HG03378 (cell line): ENCODE data around the gene PLIN3.
"Not testable (repeated sequence)": the region's sequence is repeated elsewhere in the genome, so short reads cannot be mapped to it uniquely, and the experiment has no call there.

ENCODE experiments used
- ATAC-seq: cut with Tn5 transposase; IDR thresholded peaks from one replicate; pipeline ENCODE4 v1.9.1; 2021; ENCODE audit warnings: mild to moderate bottlenecking, moderate library complexity; ENCODE audit not compliant: unreplicated experiment

The PLIN3 gene

GRCh38 chr19:4892962-4893361 is 25.5 kb upstream of the PLIN3 start:
- not testable (repeated sequence) for ATAC-seq

GRCh38 chr19:4891066-4891465 is 23.6 kb upstream of the PLIN3 start:
- no peak for ATAC-seq

GRCh38 chr19:4889034-4889815 is 21.8 kb upstream of the PLIN3 start:
- ATAC-seq = no peak

GRCh38 chr19:4887803-4888202 is 20.3 kb upstream of the PLIN3 start:
- ATAC-seq = not testable (repeated sequence)

- not testable (repeated sequence) for ATAC-seq
Observed at GRCh38 chr19:4884993-4885392, 17.5 kb upstream of the PLIN3 start.

- ATAC-seq = not testable (repeated sequence)
Observed at GRCh38 chr19:4882874-4883273, 15.4 kb upstream of the PLIN3 start.

- ATAC-seq = no peak
Observed at GRCh38 chr19:4879041-4879440, 11.6 kb upstream of the PLIN3 start.

- no peak for ATAC-seq
Observed at GRCh38 chr19:4878491-4878968, 11.1 kb upstream of the PLIN3 start.

GRCh38 chr19:4877753-4878490 is 10.5 kb upstream of the PLIN3 start:
- ATAC-seq = no peak

- no peak for ATAC-seq
Observed at GRCh38 chr19:4873930-4874329, 6.5 kb upstream of the PLIN3 start.

GRCh38 chr19:4871711-4872110 is 4.2 kb upstream of the PLIN3 start:
- no peak for ATAC-seq

- ATAC-seq = no peak
Observed at GRCh38 chr19:4870025-4870700, 2.7 kb upstream of the PLIN3 start.

- ATAC-seq = no peak
Observed at GRCh38 chr19:4868286-4868834, 893 bp upstream of the PLIN3 start.

GRCh38 chr19:4866595-4867424 is 657 bp downstream of the PLIN3 start:
- no peak for ATAC-seq

GRCh38 chr19:4861147-4861546 is 6.3 kb downstream of the PLIN3 start:
- no peak for ATAC-seq

- ATAC-seq = no peak
Observed at GRCh38 chr19:4859697-4860096, 7.8 kb downstream of the PLIN3 start.

GRCh38 chr19:4856468-4856867 is 11.0 kb downstream of the PLIN3 start:
- not testable (repeated sequence) for ATAC-seq

- not testable (repeated sequence) for ATAC-seq
Observed at GRCh38 chr19:4853506-4853905, 14.0 kb downstream of the PLIN3 start.

GRCh38 chr19:4852484-4852883 is 15.0 kb downstream of the PLIN3 start:
- no peak for ATAC-seq

GRCh38 chr19:4851551-4852290 is 15.7 kb downstream of the PLIN3 start:
- ATAC-seq = no peak
